ENCODE results near the gene PPP2CA. TPM values are rescaled to one million over a fixed set of nuclear protein-coding genes. Genes with fewer than 3 reads are reported as not detected.

PPP2CA gene
- total and polyA plus RNA-seq, 3 experiments from 2014 or later = 189 to 232 (median 210) TPM

GRCh38 chr5:134184155-134185135 is 41.4 kb downstream of the PPP2CA start:
- Histone ChIP-seq H3K9me3 (ENCODE audit: low read length) (no peaks in the 10 kb centered on the region), H3K4me3 (ENCODE audit: low read length) (no peak overlapping the region), H3K27ac (ENCODE audit: low read depth, low read length) (no peak overlapping the region), H3K4me1 (ENCODE audit: insufficient read depth, low read length) (no peaks in the 10 kb centered on the region), H3K36me3 (ENCODE audit: insufficient read depth, low read length) (no peaks in the 10 kb centered on the region), H3K27me3 (ENCODE audit: insufficient read depth, low read length, poor library complexity, severe bottlenecking) (no peaks in the 10 kb centered on the region)
- H3K36me3 Mint-ChIP-seq = peaks cover 0 to 2% (median 0%) of the 10 kb centered on the region in 3 donors
- no peaks in the 10 kb centered on the region for H3K4me1 Mint-ChIP-seq
- peak overlapping the region in 1 of 7 donors; percentile 43 for H3K4me3 Mint-ChIP-seq
- H3K9me3 Mint-ChIP-seq = no peaks in the 10 kb centered on the region
- peak overlapping the region in 2 of 8 donors; percentile 22 to 29 for H3K27ac Mint-ChIP-seq
- DNase-seq = peak; percentile 64 to 85 (median 68)
- POLR2A ChIA-PET = interaction anchor here (0.5 to 0.6 kb wide), 2 partner anchors 7 to 25 kb away, joined by 3 to 4 read pairs; no protein-coding TSS in a partner anchor
- CTCF ChIA-PET = interaction anchor here (0.7 to 6.1 kb wide), 20 partner anchors 9 to 188 kb away, joined by 3 to 70 read pairs (median 5); partner anchors contain the start of gene PPP2CA
- peaks cover 0 to 1% of the 10 kb centered on the region in 2 donors for H3K27me3 Mint-ChIP-seq

- DNase-seq = no peak
- Histone ChIP-seq H3K27ac (ENCODE audit: low read depth, low read length) (no peak overlapping the region), H3K9me3 (ENCODE audit: low read length) (no peaks in the 10 kb centered on the region), H3K36me3 (ENCODE audit: insufficient read depth, low read length) (no peaks in the 10 kb centered on the region), H3K4me1 (ENCODE audit: insufficient read depth, low read length) (no peaks in the 10 kb centered on the region), H3K4me3 (ENCODE audit: low read length) (no peak overlapping the region), H3K27me3 (ENCODE audit: insufficient read depth, low read length, poor library complexity, severe bottlenecking) (no peaks in the 10 kb centered on the region)
- Mint-ChIP-seq H3K36me3 (peaks cover 0 to 2% (median 0%) of the 10 kb centered on the region in 3 donors), H3K9me3 (no peaks in the 10 kb centered on the region), H3K4me3 (no peak overlapping the region), H3K27me3 (peaks cover 0 to 1% of the 10 kb centered on the region in 2 donors), H3K27ac (no peak overlapping the region), H3K4me1 (no peaks in the 10 kb centered on the region)
- CTCF ChIA-PET = interaction anchor here (0.7 to 6.1 kb wide), 20 partner anchors 11 to 407 kb away, joined by 3 to 70 read pairs (median 4); partner anchors contain the start of gene PPP2CA
- POLR2A ChIA-PET = interaction anchor here (0.9 to 1.0 kb wide), 2 partner anchors 10 to 43 kb away, joined by 3 to 6 read pairs; partner anchors contain the start of gene PPP2CA
Measured at GRCh38 chr5:134183481-134183880, 42.4 kb downstream of the PPP2CA start.

DNA sequence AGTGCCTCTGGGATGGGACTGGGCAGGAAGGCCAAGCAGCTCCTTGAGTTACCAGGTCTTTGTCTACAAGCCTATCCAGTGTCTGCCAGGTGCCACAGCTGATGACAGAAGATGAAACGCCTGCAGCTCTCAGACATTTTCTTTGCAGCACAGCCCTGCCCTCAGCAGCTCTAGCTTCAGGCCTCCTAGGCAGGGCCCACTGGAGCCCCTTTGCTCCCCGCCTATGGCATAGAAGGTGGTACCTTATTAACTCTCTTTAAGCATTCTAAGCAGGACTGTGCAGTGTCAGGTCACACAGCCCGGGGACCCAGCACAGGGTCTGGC is 47.8 kb downstream of the PPP2CA start:
- Mint-ChIP-seq H3K27me3 (peaks cover 0 to 1% of the 10 kb centered on the region in 2 donors), H3K36me3 (peaks cover 0 to 24% (median 3%) of the 10 kb centered on the region in 3 donors), H3K9me3 (no peaks in the 10 kb centered on the region), H3K4me3 (peak overlapping the region; percentile 97 to 100 (median 98)), H3K4me1 (peaks cover 23 to 34% (median 29%) of the 10 kb centered on the region in 3 donors), H3K27ac (peak overlapping the region in 5 of 8 donors; percentile 17 to 99 (median 54))
- peaks cover 22% of the 10 kb centered on the region for H3K4me1 ChIP-seq (ENCODE audit: insufficient read depth, low read length)
- DNase-seq = no peak
- H3K4me3 ChIP-seq (ENCODE audit: low read length) = no peak overlapping the region
- POLR2A ChIA-PET = interaction anchor here (1.1 to 2.9 kb wide), 3 partner anchors 48 to 133 kb away, joined by 3 to 41 read pairs (median 3); partner anchors contain the start of gene PPP2CA
- no peaks in the 10 kb centered on the region for H3K36me3 ChIP-seq (ENCODE audit: insufficient read depth, low read length)
- H3K9me3 ChIP-seq (ENCODE audit: low read length) = no peaks in the 10 kb centered on the region
- CTCF ChIA-PET = interaction anchor here (1.0 to 2.7 kb wide), 3 partner anchors 112 to 198 kb away, joined by 3 to 11 read pairs (median 5); no protein-coding TSS in a partner anchor
- H3K27ac ChIP-seq (ENCODE audit: low read depth, low read length) = no peak overlapping the region
- no peaks in the 10 kb centered on the region for H3K27me3 ChIP-seq (ENCODE audit: insufficient read depth, low read length, poor library complexity, severe bottlenecking)

DNA sequence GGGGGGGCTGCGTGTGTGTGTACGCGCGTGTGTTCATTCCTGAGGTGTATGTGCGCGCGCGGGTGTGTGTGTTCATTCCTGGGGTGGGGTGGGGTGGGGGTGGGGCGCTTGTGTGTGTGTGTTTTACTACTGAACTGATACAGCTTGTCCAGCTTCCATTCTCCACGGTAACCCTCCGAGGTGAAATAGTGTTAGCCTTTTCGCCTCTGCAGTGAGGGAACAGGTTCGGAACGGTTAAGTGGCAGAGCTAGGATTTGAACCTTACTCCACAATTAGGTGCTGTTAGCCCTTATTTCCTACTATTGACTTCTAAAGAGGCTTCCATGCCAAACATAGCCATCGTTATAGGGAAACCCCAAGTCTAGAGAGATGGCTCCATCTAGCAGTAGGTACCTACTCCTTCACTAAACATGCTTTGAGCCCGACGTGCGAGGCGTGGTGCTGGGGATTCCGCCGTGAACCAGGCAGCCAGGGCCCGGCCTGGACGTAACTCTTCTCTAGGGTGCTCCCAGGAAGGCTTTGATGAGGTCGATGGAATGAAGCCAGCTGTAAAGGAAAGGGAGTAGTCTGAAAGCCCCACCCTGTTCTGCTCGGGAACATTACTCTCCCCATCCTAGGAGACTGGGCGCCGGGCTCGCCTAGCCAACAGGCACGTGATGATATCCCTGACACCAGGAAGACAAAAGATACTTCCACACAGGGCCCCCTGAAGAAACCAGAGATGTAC is 48.3 kb downstream of the PPP2CA start:
- POLR2A ChIA-PET = interaction anchor here (0.5 to 2.9 kb wide), 19 partner anchors 8 to 1681 kb away, joined by 3 to 41 read pairs (median 3); partner anchors contain the start of genes CAMLG, PPP2CA, UBE2B and VDAC1
- peaks cover 0 to 1% of the 10 kb centered on the region in 2 donors for H3K27me3 Mint-ChIP-seq

GRCh38 chr5:134176511-134177368 is 49.1 kb downstream of the PPP2CA start, which contains the start of gene SKP1:
SKP1 (minus strand) TSS chr5:134176950; CDS start chr5:134174022, 2,928 bp downstream.
- peaks cover 5 to 35% (median 7%) of the 10 kb centered on the region in 3 donors for H3K36me3 Mint-ChIP-seq
- peak within 1 kb of the TSS; percentile 97 to 99 (median 98) for H3K27ac Mint-ChIP-seq
- no peaks in the 10 kb centered on the region for H3K9me3 Mint-ChIP-seq
- peaks cover 28 to 41% (median 38%) of the 10 kb centered on the region in 3 donors for H3K4me1 Mint-ChIP-seq
- H3K36me3 ChIP-seq (ENCODE audit: insufficient read depth, low read length) = peaks cover 8% of the 10 kb centered on the region
- H3K27ac ChIP-seq (ENCODE audit: low read depth, low read length) = peak within 1 kb of the TSS; percentile 97
- peaks cover 22% of the 10 kb centered on the region for H3K4me1 ChIP-seq (ENCODE audit: insufficient read depth, low read length)
- CTCF ChIA-PET = interaction anchor here (0.8 to 2.7 kb wide), 8 partner anchors 14 to 144 kb away, joined by 3 to 11 read pairs (median 4); no protein-coding TSS in a partner anchor
- H3K27me3 Mint-ChIP-seq = peaks cover 0 to 1% of the 10 kb centered on the region in 2 donors
- peak; percentile 75 to 91 (median 88) for DNase-seq
- H3K4me3 ChIP-seq (ENCODE audit: low read length) = peak within 1 kb of the TSS; percentile 86
- H3K27me3 ChIP-seq (ENCODE audit: insufficient read depth, low read length, poor library complexity, severe bottlenecking) = no peaks in the 10 kb centered on the region
- POLR2A ChIA-PET = interaction anchor here (0.6 to 2.9 kb wide), 27 partner anchors 10 to 1680 kb away, joined by 3 to 41 read pairs (median 3); partner anchors contain the start of genes CAMLG, PPP2CA, UBE2B and VDAC1
- H3K9me3 ChIP-seq (ENCODE audit: low read length) = no peaks in the 10 kb centered on the region
- H3K4me3 Mint-ChIP-seq = peak within 1 kb of the TSS; percentile 97 to 100 (median 98)

More for the DNA sequence above, 48.3 kb downstream of the PPP2CA start:
- Histone ChIP-seq H3K27ac (ENCODE audit: low read depth, low read length) (peak overlapping the region; percentile 97), H3K9me3 (ENCODE audit: low read length) (no peaks in the 10 kb centered on the region), H3K4me3 (ENCODE audit: low read length) (peak overlapping the region; percentile 86), H3K36me3 (ENCODE audit: insufficient read depth, low read length) (peaks cover under 1% of the 10 kb centered on the region), H3K4me1 (ENCODE audit: insufficient read depth, low read length) (peaks cover 22% of the 10 kb centered on the region), H3K27me3 (ENCODE audit: insufficient read depth, low read length, poor library complexity, severe bottlenecking) (no peaks in the 10 kb centered on the region)
- Mint-ChIP-seq H3K4me1 (peaks cover 23 to 35% (median 30%) of the 10 kb centered on the region in 3 donors), H3K4me3 (peak overlapping the region; percentile 97 to 100 (median 98)), H3K27ac (peak overlapping the region; percentile 94 to 99 (median 98)), H3K9me3 (no peaks in the 10 kb centered on the region), H3K36me3 (peaks cover 0 to 27% (median 3%) of the 10 kb centered on the region in 3 donors)
- no peak for DNase-seq
- CTCF ChIA-PET = interaction anchor here (1.0 to 2.7 kb wide), 5 partner anchors 48 to 198 kb away, joined by 3 to 11 read pairs (median 5); no protein-coding TSS in a partner anchor

DNA sequence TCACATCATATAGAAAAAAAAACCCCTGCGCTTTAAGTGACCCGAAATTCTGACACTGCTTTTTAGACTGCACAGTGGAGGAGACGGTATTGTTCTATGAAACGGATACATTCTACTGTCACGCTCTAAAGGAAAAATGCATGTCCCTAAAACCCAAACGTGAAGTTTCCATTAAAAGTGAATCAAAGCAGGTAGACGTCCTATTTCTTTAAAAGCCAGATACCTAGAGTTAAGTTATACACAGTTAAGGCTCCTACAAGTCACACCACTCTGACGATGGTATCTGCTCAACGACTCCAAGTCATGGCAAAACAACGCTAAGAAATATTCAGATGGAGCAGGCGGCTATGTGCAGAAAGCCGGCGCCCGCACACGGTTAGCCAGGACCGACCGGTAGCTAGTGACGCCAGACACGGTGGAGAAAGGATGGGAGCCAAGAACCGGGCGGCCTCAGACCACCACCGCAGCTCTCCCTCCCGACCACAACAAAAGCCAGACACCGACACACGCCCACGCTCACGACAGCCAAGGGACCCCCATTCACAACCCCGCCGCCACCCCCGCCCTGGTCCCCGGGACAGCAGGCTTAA is 49.9 kb downstream of the PPP2CA start:
- POLR2A ChIA-PET = interaction anchor here (0.6 to 2.9 kb wide), 14 partner anchors 12 to 350 kb away, joined by 3 to 41 read pairs (median 4); partner anchors contain the start of genes PPP2CA, UBE2B and VDAC1
- Mint-ChIP-seq H3K9me3 (no peaks in the 10 kb centered on the region), H3K36me3 (peaks cover 9 to 42% (median 9%) of the 10 kb centered on the region in 3 donors), H3K27me3 (peaks cover 0 to 1% of the 10 kb centered on the region in 2 donors), H3K4me1 (peaks cover 34 to 48% (median 46%) of the 10 kb centered on the region in 3 donors), H3K27ac (peak overlapping the region; percentile 97 to 99 (median 98)), H3K4me3 (peak overlapping the region; percentile 97 to 100 (median 98))
- Histone ChIP-seq H3K4me3 (ENCODE audit: low read length) (peak overlapping the region; percentile 86), H3K9me3 (ENCODE audit: low read length) (no peaks in the 10 kb centered on the region), H3K4me1 (ENCODE audit: insufficient read depth, low read length) (peaks cover 25% of the 10 kb centered on the region), H3K36me3 (ENCODE audit: insufficient read depth, low read length) (peaks cover 15% of the 10 kb centered on the region), H3K27me3 (ENCODE audit: insufficient read depth, low read length, poor library complexity, severe bottlenecking) (no peaks in the 10 kb centered on the region), H3K27ac (ENCODE audit: low read depth, low read length) (peak overlapping the region; percentile 97)
- CTCF ChIA-PET = interaction anchor here (0.8 to 2.7 kb wide), 6 partner anchors 14 to 144 kb away, joined by 3 to 11 read pairs (median 4); no protein-coding TSS in a partner anchor
- peak in 3 of 5 donors; percentile 42 to 75 (median 62) for DNase-seq
